CD4-positive, alpha-beta T cell treated with Interleukin-10 for 1 hour (primary cell): ENCODE measurements around the gene C9orf72.

Experiments
- DNase-seq: peaks from one replicate; pipeline ENCODE4 v3.0.0-alpha.2; 2020

C9orf72 gene

DNA sequence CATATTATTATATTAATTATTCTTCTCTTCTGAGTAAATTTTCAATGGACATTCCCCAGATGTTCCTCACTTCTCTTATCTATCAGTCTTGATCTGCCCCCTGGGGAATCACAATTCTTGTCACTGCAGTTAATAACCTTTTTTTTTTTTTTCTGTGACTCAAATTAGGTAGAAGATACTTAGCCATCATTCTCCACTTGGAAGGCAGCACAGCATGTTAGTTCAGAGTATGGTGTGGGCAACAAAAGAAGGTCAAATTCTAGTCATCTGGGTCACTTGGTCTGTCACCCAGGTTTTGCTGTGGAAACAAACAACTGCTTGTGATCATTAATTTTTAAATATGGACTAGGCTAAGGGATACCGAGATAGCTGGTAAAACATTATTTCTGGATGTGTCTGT lies 35.5 kb downstream of the C9orf72 start:
- DNase-seq, result no peak

DNA sequence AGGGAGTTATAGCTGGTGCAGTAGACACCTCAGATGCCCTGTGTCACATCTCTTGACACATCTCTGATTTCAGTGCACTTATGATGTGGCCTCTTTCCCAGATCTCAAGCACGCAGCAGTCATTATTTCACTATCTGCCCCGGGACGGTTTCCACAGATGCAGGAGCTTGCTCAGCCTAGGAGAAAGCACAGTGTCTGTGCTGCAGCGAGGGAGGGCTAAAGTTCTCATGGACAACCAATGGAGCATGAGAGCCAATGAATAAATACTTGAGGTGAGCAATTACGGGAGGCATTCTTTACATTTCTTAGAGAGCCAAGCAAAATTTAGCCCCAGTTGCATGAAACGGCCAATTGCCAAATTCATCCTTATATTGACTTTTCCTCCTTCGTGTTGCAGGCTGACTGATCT lies 36.2 kb downstream of the C9orf72 start:
- DNase-seq, result no peak

DNA sequence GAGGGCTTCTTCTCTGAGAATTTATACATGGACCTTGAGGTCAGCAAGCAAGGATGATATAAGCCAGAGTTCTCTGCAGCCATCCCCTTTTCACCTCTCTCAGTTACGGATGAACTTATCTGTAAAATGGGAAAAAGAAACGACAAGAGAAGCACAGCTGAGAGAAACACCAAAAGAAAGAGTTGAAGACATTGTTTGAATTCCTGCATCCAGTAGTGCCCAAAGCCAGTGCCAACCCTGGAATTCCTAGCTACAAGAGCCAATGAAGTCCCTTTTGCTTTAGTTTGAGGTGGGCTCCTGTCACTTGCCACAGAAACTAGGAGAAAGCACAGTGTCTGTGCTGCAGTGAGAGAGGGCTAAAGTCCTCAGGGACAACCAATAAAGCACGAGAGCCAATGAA lies 37.1 kb downstream of the C9orf72 start:
- no peak for DNase-seq

DNA sequence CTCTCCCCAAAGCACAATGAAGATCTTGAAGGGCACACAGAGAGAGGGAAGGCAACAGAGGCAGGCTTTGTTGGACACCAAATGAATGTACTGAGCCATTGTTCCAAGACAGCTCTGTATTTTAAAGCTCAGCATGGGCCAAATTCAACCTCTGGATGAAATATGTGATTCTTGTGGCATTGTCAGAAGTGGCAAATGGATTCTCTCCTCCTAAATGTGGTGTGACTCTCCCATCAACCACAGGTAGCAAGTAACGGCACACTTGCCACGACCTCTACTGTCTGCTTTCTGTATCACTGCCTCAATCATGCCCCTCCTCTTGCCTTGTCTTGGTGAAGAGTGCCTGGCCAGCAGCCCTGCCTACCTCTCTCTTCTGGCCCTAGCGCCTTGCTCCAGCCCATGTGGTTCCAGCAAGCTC lies 37.6 kb downstream of the C9orf72 start:
- DNase-seq, result no peak

DNA sequence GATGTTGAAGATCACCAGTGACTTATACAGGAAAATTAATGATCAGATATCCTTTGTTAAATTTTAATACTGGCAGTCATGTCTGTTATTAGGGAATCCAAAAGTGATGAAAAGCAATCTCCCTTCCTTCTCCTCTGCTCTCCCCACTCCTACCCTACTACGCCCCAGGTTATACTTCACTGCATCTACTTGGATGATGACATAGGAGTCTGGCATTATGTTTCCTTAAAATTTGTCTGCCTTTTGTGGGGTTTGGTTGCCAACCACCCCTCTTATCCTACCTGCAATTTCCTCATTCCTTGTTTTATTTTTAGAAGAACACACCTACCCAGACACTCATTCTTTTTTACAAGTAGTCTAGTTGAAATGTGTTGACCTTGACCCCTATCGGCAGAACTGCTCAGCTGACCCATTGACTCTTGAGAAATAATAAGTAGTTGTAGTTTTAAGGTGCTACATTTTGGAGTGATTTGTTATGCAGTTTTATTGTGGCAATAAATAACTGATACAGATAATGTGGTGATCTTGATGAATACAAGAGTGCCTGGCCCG lies 38.5 kb downstream of the C9orf72 start:
- no peak for DNase-seq

DNA sequence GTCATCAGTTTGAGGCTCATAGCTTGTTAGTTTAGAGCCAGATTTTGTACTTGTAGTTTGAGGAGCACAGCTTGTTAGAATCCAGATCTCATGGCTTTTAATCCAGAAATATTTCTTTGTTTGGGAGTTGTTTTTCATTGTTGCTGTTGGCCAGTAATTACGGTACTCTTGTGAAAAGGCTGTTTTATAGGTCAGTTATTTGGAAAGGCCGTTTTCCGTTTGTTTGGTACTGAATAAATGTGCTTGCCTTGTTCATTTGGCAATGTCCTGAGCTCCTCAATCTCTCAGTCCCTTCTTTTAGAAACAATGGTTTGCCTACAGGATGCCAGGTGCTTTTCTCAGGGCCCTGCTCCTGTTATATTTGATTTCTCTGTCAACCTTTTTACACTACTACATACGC lies 39.1 kb downstream of the C9orf72 start:
- DNase-seq, result no peak

DNA sequence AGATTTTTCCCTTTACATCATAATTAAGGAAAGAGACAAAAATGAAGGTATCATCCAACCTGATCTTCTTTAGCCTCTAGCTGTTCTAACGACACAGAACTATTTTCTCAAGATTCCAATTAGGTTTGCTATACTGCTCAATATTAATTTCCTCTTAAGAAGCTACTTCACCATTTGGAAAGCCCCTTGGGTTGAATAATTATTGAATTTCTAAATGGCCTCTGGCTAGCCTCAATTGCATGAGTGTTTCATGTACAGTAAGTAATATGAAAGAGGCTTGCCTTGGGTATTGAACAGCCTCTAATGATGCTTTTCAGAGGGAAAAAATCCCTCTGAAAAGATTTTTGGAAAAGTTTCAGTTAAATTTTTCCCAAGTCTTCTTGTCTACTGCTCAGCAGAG lies 40.0 kb downstream of the C9orf72 start:
- no peak for DNase-seq

DNA sequence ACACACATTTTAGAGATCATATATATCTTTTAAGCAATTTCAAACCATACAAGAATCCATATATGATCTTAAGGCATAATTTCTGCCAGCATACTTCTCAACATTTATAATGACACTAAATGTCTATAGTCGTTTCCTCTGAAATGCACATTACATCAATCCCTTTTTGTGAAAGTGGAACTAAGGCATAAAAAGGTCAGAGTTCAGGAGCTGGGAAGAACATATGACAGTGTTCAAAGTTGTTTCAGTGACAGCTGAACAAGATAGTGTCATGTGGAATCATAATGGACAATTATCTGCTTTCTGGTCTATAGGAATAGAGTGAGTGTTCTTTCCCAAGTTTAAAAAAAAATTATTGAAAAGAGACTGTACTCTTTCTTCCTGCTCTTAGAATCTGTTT lies 41.2 kb downstream of the C9orf72 start:
- DNase-seq, result no peak

DNA sequence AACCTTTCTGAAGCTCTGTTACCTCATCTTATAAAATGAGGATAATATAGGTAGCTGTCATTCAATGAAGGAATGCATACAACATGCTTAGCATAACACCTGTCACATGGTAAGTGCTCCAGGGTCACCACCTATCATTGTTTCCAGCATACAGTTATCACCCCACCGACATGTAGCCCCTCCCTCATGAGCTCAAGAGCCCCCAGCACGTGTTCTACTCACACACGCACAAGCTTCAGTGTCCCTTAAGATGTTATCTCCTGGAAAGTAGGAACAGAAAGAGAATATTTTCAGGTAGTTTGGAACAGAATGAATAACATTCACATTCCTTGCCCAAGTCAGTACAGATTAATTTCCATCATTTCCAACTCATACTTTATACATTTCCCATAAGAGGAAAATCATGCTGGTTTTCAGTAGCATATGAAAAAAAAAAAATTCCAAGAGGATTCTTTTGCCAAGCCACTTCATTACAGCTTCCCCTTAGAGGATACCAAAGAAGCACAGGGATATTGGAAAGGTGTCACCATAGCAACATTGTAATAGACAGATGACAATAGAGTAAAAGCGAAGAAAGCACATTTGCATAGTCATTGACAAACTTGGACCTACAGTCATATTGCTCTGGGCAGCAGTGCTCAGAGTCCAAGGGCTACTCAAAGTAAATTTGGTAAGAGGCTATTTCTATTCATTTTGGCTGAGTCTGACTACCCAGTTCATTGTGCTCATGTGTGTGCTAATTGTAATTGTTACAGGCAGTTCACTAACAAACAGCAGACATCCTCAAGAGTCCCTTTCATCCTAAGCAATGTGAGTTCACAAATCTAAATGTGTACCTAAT lies 42.1 kb downstream of the C9orf72 start:
- DNase-seq, result no peak

DNA sequence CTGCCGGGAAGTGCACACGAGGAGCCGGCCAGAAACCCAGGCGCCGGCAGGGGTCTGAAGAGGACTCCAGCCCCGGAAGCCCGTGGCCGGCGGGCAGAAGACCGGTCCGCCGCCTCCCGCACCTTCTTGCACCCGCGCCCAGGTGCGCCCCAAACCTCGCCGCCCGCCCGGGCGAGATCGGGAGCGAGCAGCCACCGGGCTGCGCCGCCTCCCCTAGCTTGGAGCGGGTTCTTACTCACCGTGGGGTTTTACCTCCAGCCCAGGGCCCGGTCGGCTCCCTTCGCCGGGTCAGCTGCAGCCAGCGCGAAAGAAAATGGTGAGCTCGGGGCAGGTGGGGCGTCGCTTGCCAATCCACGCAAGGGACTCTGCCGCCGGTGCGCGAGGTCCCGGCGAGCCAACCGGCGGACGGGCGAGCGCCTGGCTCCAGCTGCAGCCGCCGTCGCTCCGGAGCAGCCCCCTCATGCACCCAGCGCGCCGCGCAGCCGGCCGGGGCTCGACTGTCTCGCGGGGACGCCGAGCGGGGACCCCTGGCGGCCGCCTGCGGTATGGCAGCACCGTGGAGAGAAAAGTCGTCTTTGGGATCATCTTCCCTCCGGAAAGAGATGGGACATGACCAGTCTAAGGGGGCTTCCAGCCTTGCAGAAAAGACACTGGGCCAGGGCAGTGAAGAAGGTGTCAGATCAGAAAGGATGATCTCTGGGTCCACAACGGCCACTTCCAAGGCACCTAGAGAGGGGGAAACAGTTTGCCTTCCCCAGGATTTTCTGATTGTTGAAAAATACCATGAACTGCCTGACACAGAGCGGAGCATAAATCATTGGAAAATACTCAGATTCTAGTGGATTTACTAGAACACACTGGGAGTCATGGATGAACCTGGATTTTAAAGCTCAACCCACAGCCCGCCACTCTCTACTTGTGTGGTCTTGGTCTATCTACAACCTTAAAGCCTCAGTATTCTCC lies 43.7 kb downstream of the C9orf72 start, which contains the start of gene MOB3B:
Gene MOB3B, minus strand, starts transcription at position 499 of the 963 bp plus-strand sequence. CDS start 74,264 bp downstream, outside the sequence.
- peak; percentile 73 for DNase-seq

DNA sequence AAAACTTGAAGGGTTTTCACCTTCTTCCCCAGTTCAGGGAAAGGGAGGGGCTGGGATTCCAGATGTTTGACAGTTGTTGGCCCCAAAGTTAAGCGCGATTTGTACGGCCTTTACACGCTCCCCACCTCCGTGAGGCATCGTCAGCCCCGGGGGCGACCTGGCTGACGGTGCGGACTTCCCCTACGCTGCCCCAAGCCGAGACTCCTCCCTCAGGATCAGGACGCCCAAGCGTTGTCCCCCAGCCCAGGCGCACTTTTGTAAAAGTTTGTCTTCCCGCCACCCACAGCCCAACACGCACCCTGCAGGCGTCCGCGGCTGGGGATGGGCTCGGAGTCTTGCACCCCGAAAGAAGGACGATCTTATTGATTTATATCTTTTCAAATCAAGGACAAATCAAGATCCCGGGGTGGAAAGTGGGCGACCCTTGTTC lies 44.4 kb downstream of the C9orf72 start:
- peak; percentile 49 for DNase-seq

DNA sequence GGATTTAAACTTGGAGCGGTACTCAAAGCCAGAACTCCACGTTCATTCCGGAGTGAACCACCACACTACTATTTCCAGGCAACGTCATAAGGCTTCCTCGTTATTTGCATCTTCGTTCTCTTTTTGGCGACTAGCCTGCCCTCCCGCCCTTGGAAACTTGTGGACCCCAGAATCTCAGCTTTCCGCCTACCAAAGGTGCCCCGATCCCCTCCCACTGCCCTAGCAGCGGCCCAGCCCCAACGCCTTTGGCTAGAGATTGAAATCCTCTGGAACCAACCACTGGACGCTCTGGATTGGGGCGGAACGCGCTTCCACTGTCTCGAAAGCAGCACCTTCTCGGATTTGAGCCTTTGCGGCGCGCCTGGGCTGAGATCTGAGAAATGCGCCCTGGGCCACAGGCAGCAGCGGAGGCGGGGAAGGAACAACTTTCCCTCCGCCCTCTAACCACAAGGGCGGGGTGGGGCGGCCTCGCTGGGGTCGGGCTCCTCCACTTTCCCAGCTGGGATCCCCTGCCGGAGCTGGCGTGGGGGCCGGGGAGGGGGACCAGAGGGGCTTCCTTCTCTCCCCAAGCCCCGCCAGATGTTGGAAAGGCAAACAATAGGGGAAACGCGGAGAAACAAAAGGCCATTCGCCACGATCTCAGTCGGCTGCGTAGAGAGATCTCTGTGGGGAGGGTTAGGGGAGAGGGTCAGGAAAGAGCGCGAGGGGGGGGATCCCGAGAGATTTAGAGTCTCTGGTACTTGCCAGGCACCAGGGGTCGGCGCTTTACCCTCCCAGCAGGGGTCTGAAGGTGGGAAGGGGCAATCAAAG lies 45.0 kb downstream of the C9orf72 start:
- peak; percentile 49 for DNase-seq

DNA sequence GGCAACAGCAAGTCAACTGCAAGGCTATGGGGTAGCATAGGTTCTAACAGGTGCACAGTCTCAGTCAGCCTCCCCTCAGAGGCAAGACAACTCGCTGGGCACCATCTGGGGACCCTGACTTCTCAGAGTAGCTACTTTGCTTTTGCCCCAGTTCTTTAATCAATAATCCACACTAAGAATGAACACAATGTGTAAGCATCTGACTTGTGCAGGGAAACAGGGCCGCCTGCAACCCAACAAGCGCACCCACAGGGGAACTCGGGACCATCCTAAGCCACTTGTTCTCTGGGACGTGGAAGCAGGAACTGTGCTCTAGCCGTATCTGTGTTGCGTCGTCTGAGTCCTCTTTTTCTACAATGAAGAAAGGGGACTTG lies 45.6 kb downstream of the C9orf72 start:
- DNase-seq, result no peak

DNA sequence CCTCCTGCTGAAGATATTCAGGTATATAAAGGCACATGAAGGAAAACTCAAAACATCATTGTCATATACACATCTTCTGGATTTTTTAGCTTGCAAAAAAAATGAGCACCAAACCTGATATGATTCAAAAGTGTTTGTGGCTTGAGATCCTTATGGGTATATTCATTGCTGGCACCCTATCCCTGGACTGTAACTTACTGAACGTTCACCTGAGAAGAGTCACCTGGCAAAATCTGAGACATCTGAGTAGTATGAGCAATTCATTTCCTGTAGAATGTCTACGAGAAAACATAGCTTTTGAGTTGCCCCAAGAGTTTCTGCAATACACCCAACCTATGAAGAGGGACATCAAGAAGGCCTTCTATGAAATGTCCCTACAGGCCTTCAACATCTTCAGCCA lies 49.0 kb downstream of the C9orf72 start, which contains the start of gene IFNK:
Gene IFNK, plus strand, starts transcription at position 55 of the 400 bp plus-strand sequence. Its CDS starts 47 bp downstream, at position 102.
- no peak for DNase-seq

DNA sequence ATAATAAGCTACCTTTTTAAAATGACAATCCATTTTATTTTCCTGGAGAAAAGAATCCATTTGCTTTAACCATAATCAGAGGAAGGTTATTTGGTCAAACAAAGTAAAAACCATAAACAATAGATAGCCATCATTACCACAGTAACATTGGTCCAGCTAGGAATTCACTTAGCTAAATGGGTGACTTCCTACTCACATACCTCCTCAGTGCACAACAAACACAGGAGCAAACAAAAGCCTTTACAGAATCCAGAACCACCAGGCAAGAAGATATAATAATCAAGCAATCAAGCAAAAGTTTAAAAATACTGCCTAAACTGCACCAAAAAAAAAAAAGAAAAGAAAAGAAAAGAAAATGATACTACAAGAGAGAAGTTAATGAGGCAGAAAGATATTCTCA lies 50.1 kb downstream of the C9orf72 start:
- DNase-seq, result no peak

DNA sequence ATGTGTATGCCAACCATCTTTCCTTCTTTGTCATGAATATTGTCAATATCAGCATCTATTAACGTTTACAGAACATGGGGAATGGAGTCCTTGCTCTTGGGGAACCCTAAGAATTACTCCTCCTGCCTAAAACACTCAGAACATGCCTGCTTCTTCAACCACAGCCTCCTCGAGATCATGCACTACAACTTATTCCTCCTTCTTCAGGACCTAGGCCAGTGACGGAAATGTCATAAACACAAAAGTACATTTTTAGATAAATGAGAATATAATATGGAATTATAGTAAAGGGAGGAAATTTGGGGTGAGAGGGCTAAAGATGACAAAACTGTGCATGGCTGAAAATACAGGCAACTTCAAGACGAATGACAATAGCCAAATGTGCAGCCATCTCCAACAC lies 52.3 kb downstream of the C9orf72 start:
- no peak for DNase-seq

DNA sequence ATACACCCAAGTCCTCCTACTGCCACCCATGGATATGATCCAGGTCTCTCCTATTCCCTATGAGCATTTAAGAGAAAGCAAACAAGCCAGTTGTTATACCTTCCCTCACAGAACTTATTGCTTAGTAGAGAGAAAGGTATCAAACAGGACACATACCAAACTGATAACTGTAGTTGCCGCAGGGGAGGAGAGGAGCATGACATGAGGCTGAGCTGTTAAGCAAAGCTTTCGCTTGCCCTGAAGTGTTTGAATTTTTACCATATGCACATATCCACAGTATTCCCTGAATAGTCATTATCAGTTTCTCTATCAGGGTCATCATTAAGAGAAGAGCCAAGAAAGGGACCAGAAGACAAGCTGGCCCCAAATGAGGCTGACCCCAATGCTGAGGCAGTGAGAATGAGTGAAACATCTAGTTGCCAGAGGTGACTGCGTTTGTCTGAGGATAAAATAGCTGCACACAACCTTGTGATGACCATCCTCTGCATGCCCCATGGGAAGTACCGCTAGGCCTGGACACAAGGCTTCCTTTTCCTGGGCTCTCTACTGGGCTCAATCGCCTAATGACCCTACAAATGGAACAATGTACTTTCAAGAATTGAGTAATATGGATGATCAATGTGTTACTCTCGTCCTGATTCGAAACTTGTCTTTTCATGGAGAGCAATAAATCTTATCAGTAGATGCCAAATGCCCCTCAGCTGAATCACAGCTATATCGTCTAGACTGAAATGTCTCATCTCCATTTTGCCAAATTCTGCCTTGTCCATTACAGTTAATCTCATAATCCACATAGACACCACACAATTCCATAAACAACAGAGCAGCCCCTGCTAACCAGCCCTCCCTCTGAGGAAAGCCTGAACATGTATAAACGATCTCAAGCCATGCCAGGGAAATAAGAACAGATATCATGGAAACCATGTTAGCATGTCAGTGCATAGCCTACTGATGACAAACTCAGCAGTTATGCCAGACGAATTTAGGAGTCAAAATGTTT lies 53.5 kb downstream of the C9orf72 start:
- no peak for DNase-seq

DNA sequence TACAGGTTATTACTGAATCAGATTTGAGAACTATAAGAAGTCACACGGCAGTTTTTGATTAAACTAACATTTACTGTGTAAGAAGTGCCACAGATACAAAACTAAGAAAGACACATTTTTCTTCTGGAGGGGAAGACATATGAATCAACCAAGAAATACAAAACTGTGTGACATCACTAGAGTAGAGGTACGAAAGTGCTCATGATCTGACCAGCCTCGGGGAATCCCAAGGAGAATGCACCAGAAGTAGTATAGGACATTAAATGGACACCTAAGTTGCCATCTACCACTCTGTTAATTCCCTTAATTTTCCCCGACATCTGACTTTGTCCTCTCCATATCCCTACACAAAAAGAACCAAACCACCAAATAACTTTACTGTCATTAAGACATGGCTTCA lies 54.5 kb downstream of the C9orf72 start:
- DNase-seq, result no peak

DNA sequence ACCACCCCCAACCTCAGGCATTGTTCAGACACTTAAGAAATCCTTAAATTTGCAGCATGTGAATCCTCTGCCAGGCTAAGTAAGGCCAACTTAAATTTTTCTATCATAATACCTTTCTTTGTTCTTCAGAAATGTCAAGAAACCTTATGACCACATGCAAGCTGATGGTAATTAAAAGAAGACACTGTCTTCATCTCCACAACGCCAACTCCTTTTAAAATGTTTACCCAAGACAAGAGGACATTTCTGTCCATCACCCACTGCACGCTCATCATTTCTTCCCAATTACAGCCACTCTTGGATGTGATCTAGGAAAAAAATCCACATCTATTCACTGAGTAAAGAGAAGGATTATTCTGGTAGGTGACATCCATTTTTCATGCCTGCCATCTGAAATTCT lies 55.3 kb downstream of the C9orf72 start:
- DNase-seq, result no peak

DNA sequence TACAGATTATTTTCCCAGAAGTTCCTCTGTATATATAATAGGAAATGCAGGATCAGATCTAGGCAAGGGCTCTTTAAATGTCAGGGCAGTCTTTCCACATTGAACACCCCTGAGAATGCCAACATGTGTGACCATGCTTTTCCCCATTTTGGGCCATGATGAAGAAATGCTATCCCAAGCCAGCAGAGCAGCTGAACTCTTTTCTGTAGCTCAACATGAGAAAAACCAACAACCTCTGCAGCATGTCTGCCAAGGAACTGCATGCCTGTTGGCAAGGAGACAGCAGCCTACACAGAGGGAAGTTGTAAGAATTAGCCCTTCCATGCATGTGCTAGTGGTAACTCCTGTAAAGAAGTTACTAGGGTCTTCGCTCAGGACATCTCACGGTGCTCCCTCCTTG lies 58.7 kb downstream of the C9orf72 start:
- DNase-seq, result no peak

DNA sequence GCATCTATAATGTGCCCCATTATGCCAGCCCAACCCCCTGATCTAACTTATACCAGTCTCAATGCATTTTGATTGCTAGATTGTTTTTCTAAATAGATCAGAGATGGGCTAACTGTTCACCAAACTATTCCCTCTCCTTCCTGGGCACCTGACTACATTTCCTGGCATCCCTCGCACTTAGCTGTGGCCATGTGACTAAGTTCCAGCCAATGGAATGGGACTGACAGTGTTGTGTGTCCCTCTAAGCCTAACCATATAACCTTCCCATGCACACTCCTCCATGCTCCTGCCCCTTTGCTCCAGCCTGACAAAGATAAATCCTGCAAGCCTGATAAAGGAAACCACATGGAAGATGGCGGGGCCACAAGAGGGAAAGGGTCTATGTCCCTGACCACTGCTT lies 61.5 kb downstream of the C9orf72 start:
- DNase-seq, result no peak
